Tibial nerve (tissue), 4 donors: Measurements from ENCODE around the gene CYSLTR1. TPM values are rescaled to one million over a fixed set of nuclear protein-coding genes. Genes with fewer than 3 reads are reported as not detected.

Experiments used
- DNase-seq, 2 donors: peaks; one replicate each; pipeline ENCODE4 v3.0.0-alpha.2; 2019; ENCODE audit warnings: low spot score in 2 of 2
- H3K27ac ChIP-seq, 4 donors: fragments of 200-600 bp; sonication (generic) in 3 of 4; one replicate each; pipeline ENCODE4 v1.5.1; 2017 to 2019; ENCODE audit warnings: mild to moderate bottlenecking in 1 of 4
- H3K27me3 ChIP-seq, 2 donors: fragments of 200-600 bp; sonication (generic) in 1 of 2; one replicate each; pipeline versions ENCODE4 v1.5.1 to v1.6.0; 2017 to 2019
- H3K36me3 ChIP-seq, 3 donors: fragments of 200-600 bp; sonication (generic); one replicate each; pipeline ENCODE4 v1.5.1; 2018 to 2019
- H3K4me1 ChIP-seq, 4 donors: fragments of 200-600 bp; sonication (generic) in 3 of 4; one replicate each; pipeline ENCODE4 v1.5.1; 2017 to 2019
- H3K4me3 ChIP-seq, 4 donors: fragments of 200-600 bp; sonication (generic) in 3 of 4; one replicate each; pipeline ENCODE4 v1.5.1; 2017 to 2019; ENCODE audit warnings: mild to moderate bottlenecking in 1 of 4, moderate library complexity in 1 of 4
- H3K9me3 ChIP-seq, 4 donors: fragments of 200-600 bp; sonication (generic) in 3 of 4; one replicate each; pipeline ENCODE4 v1.5.1; 2017 to 2019
- EP300 ChIP-seq, 2 donors: sonication (generic); formaldehyde crosslinking; IDR thresholded peaks; one replicate each; pipeline ENCODE4 v1.6.1; 2017; ENCODE audit warnings: antibody characterized with exemption in 2 of 2, mild to moderate bottlenecking in 1 of 2
- POLR2A ChIP-seq, 2 donors: fragments of 450-650 bp; IDR thresholded peaks; one replicate each; pipeline ENCODE4 v1.6.1; 2017; ENCODE audit warnings: antibody characterized with exemption in 2 of 2, mild to moderate bottlenecking in 2 of 2, moderate library complexity in 2 of 2
- WGBS, 2 donors: methylation state at CpG; one replicate each; pipeline ENCODE4 v1.1.5; 2018; 5-methylcytosine and 5-hydroxymethylcytosine counted together
- total RNA-seq, 4 donors: library from RNA; depleted of rRNA; stranded (reverse); fragments of >200 nt; gene quantifications; one replicate each; pipeline ENCODE4 v1.1.0, GENCODE V29; 2016
- TF ChIP-seq, protein P1 (sequence below), 5 experiments: fragments of 200-600 bp in 3 of 5; fragments of 450-650 bp in 2 of 5; sonication (generic) in 3 of 5; IDR thresholded peaks; one replicate each; pipeline ENCODE4 v1.5.1; 2016 to 2019; ENCODE audit warnings: antibody characterized with exemption in 5 of 5, mild to moderate bottlenecking in 3 of 5, moderate library complexity in 2 of 5

Gene CYSLTR1, protein sequence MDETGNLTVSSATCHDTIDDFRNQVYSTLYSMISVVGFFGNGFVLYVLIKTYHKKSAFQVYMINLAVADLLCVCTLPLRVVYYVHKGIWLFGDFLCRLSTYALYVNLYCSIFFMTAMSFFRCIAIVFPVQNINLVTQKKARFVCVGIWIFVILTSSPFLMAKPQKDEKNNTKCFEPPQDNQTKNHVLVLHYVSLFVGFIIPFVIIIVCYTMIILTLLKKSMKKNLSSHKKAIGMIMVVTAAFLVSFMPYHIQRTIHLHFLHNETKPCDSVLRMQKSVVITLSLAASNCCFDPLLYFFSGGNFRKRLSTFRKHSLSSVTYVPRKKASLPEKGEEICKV
- total RNA-seq, result 1 to 10 TPM in 3 of 4 donors, under 1 TPM in 1; 0.90 to 5.3 (median 3.3) TPM

DNA sequence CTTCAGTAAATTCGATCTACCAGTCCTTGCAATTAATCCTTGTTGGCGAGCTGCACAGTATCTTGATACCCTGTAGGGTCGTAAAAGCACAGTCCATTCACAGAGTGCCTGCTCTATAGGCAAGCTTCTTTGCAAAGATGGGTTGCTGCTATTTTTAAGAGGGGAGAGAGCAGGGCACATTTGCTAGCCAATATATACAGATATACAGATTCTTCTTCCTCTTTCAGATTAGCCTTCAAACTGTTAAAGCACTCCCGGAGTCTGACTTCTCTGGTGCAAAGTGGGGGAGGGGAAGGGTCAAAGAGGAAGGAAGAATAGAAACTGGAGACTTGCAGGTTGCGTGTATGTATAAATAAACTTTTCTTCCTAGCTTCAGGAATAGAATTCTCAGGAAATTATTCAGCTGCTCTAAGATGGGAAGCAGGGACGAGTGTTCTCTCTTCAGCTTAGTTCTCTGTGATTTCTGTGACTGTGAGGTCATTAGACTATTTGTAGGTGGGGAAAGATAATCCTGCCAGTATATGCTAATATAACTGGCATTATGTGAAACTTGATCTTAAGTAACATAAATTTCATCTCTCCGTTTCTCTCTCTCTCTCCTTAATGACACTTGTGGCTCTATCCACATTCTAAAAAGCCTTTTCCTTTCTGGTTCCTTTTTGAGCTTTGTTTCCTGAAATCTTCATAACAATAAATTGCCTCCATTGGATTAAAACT lies at the start of gene CYSLTR1:
Gene CYSLTR1, minus strand, starts transcription at position 242 of the 717 bp plus-strand sequence. CDS start 53,865 bp downstream, outside the sequence.
- DNase-seq, result peak in 1 of 2 donors; percentile 24
- WGBS, 2 donors, result 11 to 28% methylated on average over 7 of the region's 7 CpGs
- peak within 1 kb of the TSS in 2 of 4 donors; percentile 12 to 56 for H3K27ac ChIP-seq
- no peaks in the 10 kb centered on the region for H3K4me1 ChIP-seq
- TF ChIP-seq, protein P1, sequence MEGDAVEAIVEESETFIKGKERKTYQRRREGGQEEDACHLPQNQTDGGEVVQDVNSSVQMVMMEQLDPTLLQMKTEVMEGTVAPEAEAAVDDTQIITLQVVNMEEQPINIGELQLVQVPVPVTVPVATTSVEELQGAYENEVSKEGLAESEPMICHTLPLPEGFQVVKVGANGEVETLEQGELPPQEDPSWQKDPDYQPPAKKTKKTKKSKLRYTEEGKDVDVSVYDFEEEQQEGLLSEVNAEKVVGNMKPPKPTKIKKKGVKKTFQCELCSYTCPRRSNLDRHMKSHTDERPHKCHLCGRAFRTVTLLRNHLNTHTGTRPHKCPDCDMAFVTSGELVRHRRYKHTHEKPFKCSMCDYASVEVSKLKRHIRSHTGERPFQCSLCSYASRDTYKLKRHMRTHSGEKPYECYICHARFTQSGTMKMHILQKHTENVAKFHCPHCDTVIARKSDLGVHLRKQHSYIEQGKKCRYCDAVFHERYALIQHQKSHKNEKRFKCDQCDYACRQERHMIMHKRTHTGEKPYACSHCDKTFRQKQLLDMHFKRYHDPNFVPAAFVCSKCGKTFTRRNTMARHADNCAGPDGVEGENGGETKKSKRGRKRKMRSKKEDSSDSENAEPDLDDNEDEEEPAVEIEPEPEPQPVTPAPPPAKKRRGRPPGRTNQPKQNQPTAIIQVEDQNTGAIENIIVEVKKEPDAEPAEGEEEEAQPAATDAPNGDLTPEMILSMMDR (IDR thresholded peaks at IDR 0.05), result no peak
- TF ChIP-seq POLR2A (IDR thresholded peaks at IDR 0.05) (no peak), EP300 (IDR thresholded peaks at IDR 0.05) (no peak)
- no peaks in the 10 kb centered on the region for H3K9me3 ChIP-seq
- H3K27me3 ChIP-seq, result peaks cover 0 to 5% of the 10 kb centered on the region in 2 donors
- no peaks in the 10 kb centered on the region for H3K36me3 ChIP-seq
- peak within 1 kb of the TSS in 2 of 4 donors; percentile 27 to 37 for H3K4me3 ChIP-seq

DNA sequence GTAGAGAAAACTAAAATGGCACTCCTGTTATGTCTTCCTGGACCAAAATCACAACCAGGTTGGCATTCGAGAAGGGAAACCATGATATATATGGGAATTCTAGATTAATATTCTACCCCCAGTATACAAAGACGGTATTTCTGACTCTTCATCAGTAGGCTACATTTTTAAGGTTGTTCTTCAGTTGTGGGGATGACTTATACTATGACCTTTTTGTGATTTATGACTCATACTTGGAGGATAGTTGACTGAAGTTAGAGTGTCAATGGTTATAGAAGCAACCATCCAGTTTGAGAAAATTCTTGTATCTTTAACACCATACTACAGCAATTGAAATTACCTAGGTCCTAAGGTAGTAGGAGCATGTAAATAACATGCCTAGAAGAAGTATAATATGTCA lies 49.8 kb upstream of the CYSLTR1 start:
- no peak overlapping the region for H3K27ac ChIP-seq
- TF ChIP-seq, protein P1 (IDR thresholded peaks at IDR 0.05), result no peak
- TF ChIP-seq EP300 (IDR thresholded peaks at IDR 0.05), result no peak
- TF ChIP-seq POLR2A (IDR thresholded peaks at IDR 0.05), result no peak
- WGBS, 2 donors, result 67 to 76% methylated on average over 2 of the region's 2 CpGs

DNA sequence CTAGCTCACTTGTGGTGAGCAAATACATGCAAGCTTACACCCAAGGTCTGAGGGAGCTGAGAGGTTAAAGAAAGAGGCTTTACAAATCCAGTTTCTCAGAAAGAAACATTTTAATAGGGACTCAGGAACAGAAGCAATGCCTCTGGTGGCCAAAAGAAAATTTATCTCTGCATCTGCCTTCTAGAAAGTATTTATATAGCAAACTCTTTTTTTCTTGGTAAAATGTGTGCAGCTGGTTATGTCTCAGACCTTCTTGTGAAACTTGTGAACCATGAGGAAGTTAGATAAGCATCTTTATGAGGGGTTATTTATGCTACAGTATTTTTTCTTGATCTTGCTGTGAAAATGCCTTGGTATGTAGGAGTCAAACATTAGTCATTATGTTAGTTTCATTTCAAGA lies 48.5 kb upstream of the CYSLTR1 start:
- TF ChIP-seq POLR2A (IDR thresholded peaks at IDR 0.05) (no peak), EP300 (IDR thresholded peaks at IDR 0.05) (no peak)
- TF ChIP-seq, protein P1 (IDR thresholded peaks at IDR 0.05), result no peak
- H3K27me3 ChIP-seq, result no peaks in the 10 kb centered on the region

More for the DNA sequence above, 49.8 kb upstream of the CYSLTR1 start:
- Histone ChIP-seq H3K36me3 (no peaks in the 10 kb centered on the region), H3K4me1 (no peaks in the 10 kb centered on the region), H3K9me3 (no peaks in the 10 kb centered on the region), H3K4me3 (no peak overlapping the region), H3K27me3 (no peaks in the 10 kb centered on the region)
- DNase-seq, result no peak

DNA sequence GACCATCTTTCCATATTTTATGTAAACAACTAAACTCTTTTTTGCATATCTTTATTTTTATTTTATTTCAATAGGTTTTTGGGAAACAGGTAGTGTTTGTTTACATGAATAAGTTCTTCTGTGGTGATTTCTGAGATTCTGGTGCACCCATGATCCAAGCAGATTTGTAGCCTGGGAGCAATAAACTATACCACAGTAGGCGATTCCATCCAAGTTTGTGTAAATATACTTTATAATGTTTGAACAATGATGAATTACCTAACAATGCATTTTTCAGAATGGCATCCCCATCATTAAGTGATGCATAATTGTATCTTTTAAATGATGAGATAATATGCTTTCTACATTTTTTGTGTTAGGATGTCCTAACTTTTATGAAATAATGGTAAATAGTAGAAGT lies 39.2 kb upstream of the CYSLTR1 start:
- Histone ChIP-seq H3K4me3 (no peak overlapping the region), H3K4me1 (no peaks in the 10 kb centered on the region), H3K27me3 (no peaks in the 10 kb centered on the region), H3K27ac (no peak overlapping the region), H3K9me3 (peaks cover 0 to 3% (median 2%) of the 10 kb centered on the region in 4 donors), H3K36me3 (no peaks in the 10 kb centered on the region)
- WGBS, 2 donors, result 78 to 91% methylated on average over 1 of the region's 1 CpG
- DNase-seq, result no peak
- TF ChIP-seq POLR2A (IDR thresholded peaks at IDR 0.05) (no peak), EP300 (IDR thresholded peaks at IDR 0.05) (no peak)
- TF ChIP-seq, protein P1 (IDR thresholded peaks at IDR 0.05), result no peak

More for the DNA sequence above, 48.5 kb upstream of the CYSLTR1 start:
- DNase-seq, result no peak
- no peaks in the 10 kb centered on the region for H3K4me1 ChIP-seq
- no peak overlapping the region for H3K4me3 ChIP-seq
- no peaks in the 10 kb centered on the region for H3K36me3 ChIP-seq
- no peaks in the 10 kb centered on the region for H3K9me3 ChIP-seq
- H3K27ac ChIP-seq, result no peak overlapping the region
